DND-41 (cell line): ENCODE results near the gene COL20A1.

Experiments
- ATAC-seq: fragments of 200-7000 bp; cut with Tn5 transposase; 3 replicates; pipeline ENCODE4 v1.9.1; 2021; ENCODE audit warnings: low read depth; ENCODE audit not compliant: insufficient read depth
- DNase-seq: peaks from one replicate; pipeline ENCODE4 v3.0.0-alpha.2; 2020
- H2AFZ ChIP-seq: 2 replicates; pipeline ENCODE4 v1.6.0; 2012; ENCODE audit warnings: low read depth, low read length
- H3K27ac ChIP-seq: 2 replicates; pipeline ENCODE4 v1.5.1; 2012; ENCODE audit warnings: low read length, inconsistent platforms
- H3K27me3 ChIP-seq: fragments of 200-600 bp; sonication (generic); 2 replicates; pipeline ENCODE4 v1.6.0; 2012; ENCODE audit warnings: low read length, mild to moderate bottlenecking, inconsistent platforms; ENCODE audit not compliant: insufficient read depth, poor library complexity
- H3K36me3 ChIP-seq: 2 replicates; pipeline ENCODE4 v1.5.1; 2012; ENCODE audit warnings: low read length, inconsistent platforms; ENCODE audit not compliant: insufficient read depth
- H3K4me1 ChIP-seq: 2 replicates; pipeline ENCODE4 v1.5.1; 2012; ENCODE audit warnings: mild to moderate bottlenecking, low read length; ENCODE audit not compliant: insufficient read depth
- H3K4me2 ChIP-seq: 2 replicates; pipeline ENCODE4 v1.6.0; 2012; ENCODE audit warnings: mild to moderate bottlenecking, moderate library complexity, low read length, inconsistent platforms; ENCODE audit not compliant: insufficient read depth
- H3K4me3 ChIP-seq, 2 experiments: fragments of 200-600 bp in 1 of 2; shearing (Covaris generic) in 1 of 2; 2 replicates each; pipeline ENCODE4 v1.5.1; 2012 to 2016; ENCODE audit warnings: inconsistent platforms in 2 of 2, low read length in 2 of 2, mild to moderate bottlenecking in 2 of 2, low read depth in 1 of 2, moderate library complexity in 1 of 2
- H3K79me2 ChIP-seq: 2 replicates; pipeline ENCODE4 v1.6.0; 2012; ENCODE audit warnings: low read length, inconsistent platforms; ENCODE audit not compliant: insufficient read depth
- H3K9ac ChIP-seq: 2 replicates; pipeline ENCODE4 v1.6.0; 2012; ENCODE audit warnings: low read depth, mild to moderate bottlenecking, inconsistent platforms, low read length, moderate library complexity
- H3K9me3 ChIP-seq: 2 replicates; pipeline ENCODE4 v1.5.1; 2012; ENCODE audit warnings: low read length, moderate library complexity, mild to moderate bottlenecking, inconsistent platforms; ENCODE audit not compliant: insufficient read depth, severe bottlenecking
- H4K20me1 ChIP-seq: 2 replicates; pipeline ENCODE4 v1.6.0; 2012; ENCODE audit warnings: low read length; ENCODE audit not compliant: insufficient read depth
- CTCF ChIP-seq: IDR thresholded peaks from 2 replicates; pipeline ENCODE4 v1.5.1; 2012; ENCODE audit warnings: borderline replicate concordance, low read length, moderate library complexity, mild to moderate bottlenecking; ENCODE audit not compliant: poor library complexity, severe bottlenecking; ENCODE audit errors: extremely low read depth
- EZH2 ChIP-seq: IDR thresholded peaks from 3 replicates; pipeline ENCODE4 v1.6.1; 2012; ENCODE audit warnings: borderline replicate concordance, low read depth, mild to moderate bottlenecking, moderate library complexity, low read length, inconsistent platforms; ENCODE audit not compliant: severe bottlenecking

The COL20A1 gene

GRCh38 chr20:63363013-63363957 lies 70.3 kb downstream of the COL20A1 start:
- no peaks in the 10 kb centered on the region for H3K79me2 ChIP-seq
- no peak overlapping the region for H3K27ac ChIP-seq
- H4K20me1 ChIP-seq: peaks cover 13% of the 10 kb centered on the region; the same call in 1 of the 2 replicates
- DNase-seq: no peak
- no peak overlapping the region for H3K4me3 ChIP-seq
- no peak for ATAC-seq
- H3K9me3 ChIP-seq: no peaks in the 10 kb centered on the region
- H3K9ac ChIP-seq: no peak overlapping the region
- H2AFZ ChIP-seq: no peak overlapping the region
- H3K27me3 ChIP-seq: no peaks in the 10 kb centered on the region
- H3K4me1 ChIP-seq: no peaks in the 10 kb centered on the region
- H3K4me2 ChIP-seq: no peak overlapping the region
- H3K36me3 ChIP-seq: no peaks in the 10 kb centered on the region
- no peak for TF ChIP-seq EZH2
- no peak for TF ChIP-seq CTCF

GRCh38 chr20:63363981-63364561 lies 71.1 kb downstream of the COL20A1 start:
- DNase-seq: no peak
- H3K9ac ChIP-seq: no peak overlapping the region
- no peak overlapping the region for H3K27ac ChIP-seq
- no peaks in the 10 kb centered on the region for H3K9me3 ChIP-seq
- no peaks in the 10 kb centered on the region for H3K27me3 ChIP-seq
- no peak overlapping the region for H3K4me2 ChIP-seq
- H3K4me3 ChIP-seq: no peak overlapping the region
- H2AFZ ChIP-seq: no peak overlapping the region
- no peak for TF ChIP-seq EZH2
- no peak for TF ChIP-seq CTCF
- no peaks in the 10 kb centered on the region for H3K79me2 ChIP-seq
- no peaks in the 10 kb centered on the region for H3K4me1 ChIP-seq
- H4K20me1 ChIP-seq: peaks cover 13% of the 10 kb centered on the region; the same call in 1 of the 2 replicates
- H3K36me3 ChIP-seq: no peaks in the 10 kb centered on the region
- no peak for ATAC-seq

- Histone ChIP-seq H3K27me3 (no peaks in the 10 kb centered on the region), H4K20me1 (peaks cover 9% of the 10 kb centered on the region; the same call in 1 of the 2 replicates), H3K4me1 (no peaks in the 10 kb centered on the region), H3K27ac (no peak overlapping the region), H3K79me2 (no peaks in the 10 kb centered on the region), H3K9ac (no peak overlapping the region), H3K9me3 (no peaks in the 10 kb centered on the region), H2AFZ (no peak overlapping the region), H3K4me2 (no peak overlapping the region), H3K36me3 (no peaks in the 10 kb centered on the region), H3K4me3 (no peak overlapping the region)
- no peak for TF ChIP-seq CTCF
- TF ChIP-seq EZH2: no peak
- no peak for ATAC-seq
- no peak for DNase-seq
Observed at GRCh38 chr20:63364801-63365585, 72.0 kb downstream of the COL20A1 start.
